ENCODE data around the gene CPZ.

- TF ChIP-seq, protein P1, sequence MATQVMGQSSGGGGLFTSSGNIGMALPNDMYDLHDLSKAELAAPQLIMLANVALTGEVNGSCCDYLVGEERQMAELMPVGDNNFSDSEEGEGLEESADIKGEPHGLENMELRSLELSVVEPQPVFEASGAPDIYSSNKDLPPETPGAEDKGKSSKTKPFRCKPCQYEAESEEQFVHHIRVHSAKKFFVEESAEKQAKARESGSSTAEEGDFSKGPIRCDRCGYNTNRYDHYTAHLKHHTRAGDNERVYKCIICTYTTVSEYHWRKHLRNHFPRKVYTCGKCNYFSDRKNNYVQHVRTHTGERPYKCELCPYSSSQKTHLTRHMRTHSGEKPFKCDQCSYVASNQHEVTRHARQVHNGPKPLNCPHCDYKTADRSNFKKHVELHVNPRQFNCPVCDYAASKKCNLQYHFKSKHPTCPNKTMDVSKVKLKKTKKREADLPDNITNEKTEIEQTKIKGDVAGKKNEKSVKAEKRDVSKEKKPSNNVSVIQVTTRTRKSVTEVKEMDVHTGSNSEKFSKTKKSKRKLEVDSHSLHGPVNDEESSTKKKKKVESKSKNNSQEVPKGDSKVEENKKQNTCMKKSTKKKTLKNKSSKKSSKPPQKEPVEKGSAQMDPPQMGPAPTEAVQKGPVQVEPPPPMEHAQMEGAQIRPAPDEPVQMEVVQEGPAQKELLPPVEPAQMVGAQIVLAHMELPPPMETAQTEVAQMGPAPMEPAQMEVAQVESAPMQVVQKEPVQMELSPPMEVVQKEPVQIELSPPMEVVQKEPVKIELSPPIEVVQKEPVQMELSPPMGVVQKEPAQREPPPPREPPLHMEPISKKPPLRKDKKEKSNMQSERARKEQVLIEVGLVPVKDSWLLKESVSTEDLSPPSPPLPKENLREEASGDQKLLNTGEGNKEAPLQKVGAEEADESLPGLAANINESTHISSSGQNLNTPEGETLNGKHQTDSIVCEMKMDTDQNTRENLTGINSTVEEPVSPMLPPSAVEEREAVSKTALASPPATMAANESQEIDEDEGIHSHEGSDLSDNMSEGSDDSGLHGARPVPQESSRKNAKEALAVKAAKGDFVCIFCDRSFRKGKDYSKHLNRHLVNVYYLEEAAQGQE (IDR thresholded peaks at IDR 0.05; ENCODE audit: low read depth) = no peak
- TF ChIP-seq, protein P2, sequence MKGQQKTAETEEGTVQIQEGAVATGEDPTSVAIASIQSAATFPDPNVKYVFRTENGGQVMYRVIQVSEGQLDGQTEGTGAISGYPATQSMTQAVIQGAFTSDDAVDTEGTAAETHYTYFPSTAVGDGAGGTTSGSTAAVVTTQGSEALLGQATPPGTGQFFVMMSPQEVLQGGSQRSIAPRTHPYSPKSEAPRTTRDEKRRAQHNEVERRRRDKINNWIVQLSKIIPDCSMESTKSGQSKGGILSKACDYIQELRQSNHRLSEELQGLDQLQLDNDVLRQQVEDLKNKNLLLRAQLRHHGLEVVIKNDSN (IDR thresholded peaks at IDR 0.05) = no peak
- TF ChIP-seq TAF1 (IDR thresholded peaks at IDR 0.05; ENCODE audit: low read depth) (no peak), EP300 (IDR thresholded peaks at IDR 0.05; ENCODE audit: borderline replicate concordance) (peak; percentile 37; the same call in 1 of the 2 replicates), YY1 (IDR thresholded peaks at IDR 0.05; ENCODE audit: low read depth) (no peak), TEAD4 (IDR thresholded peaks at IDR 0.05) (no peak), RAD21 (IDR thresholded peaks at IDR 0.05; ENCODE audit: low read depth) (no peak)
Measured at GRCh38 chr4:8599657-8600056, 7.1 kb downstream of the CPZ start.

Data from Ishikawa (cell line).